Upper lobe of right lung (tissue), 1 donor: ENCODE measurements around the gene DTX2. TPM values are rescaled to one million over a fixed set of nuclear protein-coding genes. Genes with fewer than 3 reads are reported as not detected.
"Not testable (repeated sequence)": the region's sequence is repeated elsewhere in the genome, so short reads cannot be mapped to it uniquely, and the experiment has no call there.

Source experiments
- ATAC-seq: fragments of 200-7000 bp; cut with Tn5 transposase; one replicate; pipeline ENCODE4 v1.9.1; 2020; ENCODE audit warnings: mild to moderate bottlenecking, moderate library complexity
- DNase-seq: peaks from one replicate; pipeline ENCODE4 v3.0.0-alpha.2; 2020
- H3K27ac ChIP-seq: fragments of 200-600 bp; one replicate; pipeline ENCODE4 v1.8.0; 2022
- H3K27me3 ChIP-seq: fragments of 200-600 bp; one replicate; pipeline ENCODE4 v1.8.0; 2022; ENCODE audit warnings: mild to moderate bottlenecking
- H3K36me3 ChIP-seq: fragments of 200-600 bp; one replicate; pipeline ENCODE4 v1.8.0; 2022
- H3K4me1 ChIP-seq: fragments of 200-600 bp; one replicate; pipeline ENCODE4 v1.8.0; 2022
- H3K4me3 ChIP-seq: fragments of 200-600 bp; one replicate; pipeline ENCODE4 v1.8.0; 2022; ENCODE audit warnings: mild to moderate bottlenecking
- H3K9me3 ChIP-seq: fragments of 200-600 bp; one replicate; pipeline ENCODE4 v1.8.0; 2022
- intact Hi-C: fragments of 100-400 bp; cut with DNase I; formaldehyde crosslinking; loops from one replicate; pipeline ENCODE4 v1.11.0; 2022
- total RNA-seq: library from RNA; stranded (reverse); fragmentation: NEBNext Ultra II Directional; extraction: Animal tissue kit (Norgen Biotek cat#: 25700); gene quantifications from one replicate; pipeline ENCODE4 v1.2.1, GENCODE V29; 2021
- TF ChIP-seq, protein P1 (sequence below): fragments of 200-600 bp; IDR thresholded peaks from one replicate; pipeline ENCODE4 v1.8.0; 2022; ENCODE audit warnings: antibody characterized with exemption
- donor health status: DM: no; HTN: yes; CAD: no; lungs with severe emphysema.

The DTX2 gene
- total RNA-seq, 1 donor from 2014 or later = 25.6 TPM

GRCh38 chr7:76504351-76505167, 43.0 kb downstream of the DTX2 start:
- H3K36me3 ChIP-seq = peaks cover 14% of the 10 kb centered on the region

DNA sequence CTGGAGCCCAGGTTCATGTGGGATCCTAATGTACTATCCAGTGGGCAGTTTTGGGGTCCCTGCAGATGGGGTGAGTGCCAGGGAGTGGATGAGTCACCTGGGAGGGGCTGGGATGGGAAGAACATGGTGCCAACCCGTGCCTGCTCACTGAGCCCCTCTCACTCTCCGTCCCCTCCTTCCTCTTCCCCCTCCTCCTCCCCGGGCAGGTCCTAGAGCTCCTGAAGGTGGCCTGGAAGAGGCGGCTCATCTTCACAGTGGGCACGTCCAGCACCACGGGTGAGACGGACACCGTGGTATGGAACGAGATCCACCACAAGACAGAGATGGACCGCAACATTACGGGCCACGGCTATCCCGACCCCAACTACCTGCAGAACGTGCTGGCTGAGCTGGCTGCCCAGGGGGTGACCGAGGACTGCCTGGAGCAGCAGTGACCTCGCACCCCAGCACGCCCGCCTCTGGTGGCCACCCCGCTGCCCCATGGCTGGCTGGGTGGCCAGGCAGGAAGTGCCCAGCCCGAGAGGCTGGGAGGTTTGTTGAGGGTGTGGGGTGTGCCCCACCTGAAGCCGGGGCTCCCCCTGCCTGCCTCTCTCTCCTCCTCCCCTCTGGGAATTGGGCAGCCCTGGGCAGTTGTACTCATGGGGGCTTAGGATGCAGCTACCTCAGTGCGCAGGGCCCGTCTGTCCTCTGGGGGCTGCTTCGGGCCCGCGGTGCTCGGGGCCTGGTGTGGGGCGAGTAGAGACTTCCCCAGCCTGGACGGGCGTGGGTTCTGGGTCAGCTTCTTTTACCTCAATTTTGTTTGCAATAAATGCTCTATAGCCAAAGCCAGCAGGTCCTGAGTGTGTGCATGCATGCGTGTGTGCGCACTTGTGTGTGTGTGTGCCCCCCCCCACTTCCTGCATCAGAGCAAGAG, 43.9 kb downstream of the DTX2 start:
- no peak overlapping the region for H3K27ac ChIP-seq
- no peaks in the 10 kb centered on the region for H3K27me3 ChIP-seq
- DNase-seq = no peak
- TF ChIP-seq, protein P1, sequence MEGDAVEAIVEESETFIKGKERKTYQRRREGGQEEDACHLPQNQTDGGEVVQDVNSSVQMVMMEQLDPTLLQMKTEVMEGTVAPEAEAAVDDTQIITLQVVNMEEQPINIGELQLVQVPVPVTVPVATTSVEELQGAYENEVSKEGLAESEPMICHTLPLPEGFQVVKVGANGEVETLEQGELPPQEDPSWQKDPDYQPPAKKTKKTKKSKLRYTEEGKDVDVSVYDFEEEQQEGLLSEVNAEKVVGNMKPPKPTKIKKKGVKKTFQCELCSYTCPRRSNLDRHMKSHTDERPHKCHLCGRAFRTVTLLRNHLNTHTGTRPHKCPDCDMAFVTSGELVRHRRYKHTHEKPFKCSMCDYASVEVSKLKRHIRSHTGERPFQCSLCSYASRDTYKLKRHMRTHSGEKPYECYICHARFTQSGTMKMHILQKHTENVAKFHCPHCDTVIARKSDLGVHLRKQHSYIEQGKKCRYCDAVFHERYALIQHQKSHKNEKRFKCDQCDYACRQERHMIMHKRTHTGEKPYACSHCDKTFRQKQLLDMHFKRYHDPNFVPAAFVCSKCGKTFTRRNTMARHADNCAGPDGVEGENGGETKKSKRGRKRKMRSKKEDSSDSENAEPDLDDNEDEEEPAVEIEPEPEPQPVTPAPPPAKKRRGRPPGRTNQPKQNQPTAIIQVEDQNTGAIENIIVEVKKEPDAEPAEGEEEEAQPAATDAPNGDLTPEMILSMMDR = no peak
- no peak overlapping the region for H3K4me3 ChIP-seq
- no peaks in the 10 kb centered on the region for H3K4me1 ChIP-seq
- H3K36me3 ChIP-seq = peaks cover 14% of the 10 kb centered on the region
- ATAC-seq = no peak
- intact Hi-C loops = no loop called here
- H3K9me3 ChIP-seq = no peaks in the 10 kb centered on the region

More at GRCh38 chr7:76504351-76505167, 43.0 kb downstream of the DTX2 start:
- H3K27ac ChIP-seq, H3K4me1 ChIP-seq, DNase-seq, ATAC-seq, intact Hi-C loops, H3K27me3 ChIP-seq, H3K9me3 ChIP-seq, H3K4me3 ChIP-seq: not testable (repeated sequence)

- intact Hi-C loops = no loop called here
- H3K27ac ChIP-seq = no peak overlapping the region
- no peaks in the 10 kb centered on the region for H3K4me1 ChIP-seq
- no peaks in the 10 kb centered on the region for H3K9me3 ChIP-seq
- no peak for ATAC-seq
- H3K27me3 ChIP-seq = no peaks in the 10 kb centered on the region
- H3K36me3 ChIP-seq = peaks cover 14% of the 10 kb centered on the region
- TF ChIP-seq, protein P1 = no peak
- no peak overlapping the region for H3K4me3 ChIP-seq
- no peak for DNase-seq
Observed at GRCh38 chr7:76506081-76506440, 44.6 kb downstream of the DTX2 start.

GRCh38 chr7:76506643-76507042, 45.1 kb downstream of the DTX2 start:
- intact Hi-C loops, H3K4me3 ChIP-seq, H3K9me3 ChIP-seq, ATAC-seq, H3K27ac ChIP-seq, DNase-seq, H3K4me1 ChIP-seq, H3K27me3 ChIP-seq: not testable (repeated sequence)
- H3K36me3 ChIP-seq = peaks cover 14% of the 10 kb centered on the region

GRCh38 chr7:76507723-76508406, 46.4 kb downstream of the DTX2 start:
- H3K27ac ChIP-seq = no peak overlapping the region
- intact Hi-C loops = no loop called here
- peaks cover 14% of the 10 kb centered on the region for H3K36me3 ChIP-seq
- ATAC-seq = peak; percentile 57
- no peaks in the 10 kb centered on the region for H3K9me3 ChIP-seq
- TF ChIP-seq, protein P1 = no peak
- no peak overlapping the region for H3K4me3 ChIP-seq
- H3K27me3 ChIP-seq = no peaks in the 10 kb centered on the region
- H3K4me1 ChIP-seq = no peaks in the 10 kb centered on the region
- DNase-seq = no peak

DNA sequence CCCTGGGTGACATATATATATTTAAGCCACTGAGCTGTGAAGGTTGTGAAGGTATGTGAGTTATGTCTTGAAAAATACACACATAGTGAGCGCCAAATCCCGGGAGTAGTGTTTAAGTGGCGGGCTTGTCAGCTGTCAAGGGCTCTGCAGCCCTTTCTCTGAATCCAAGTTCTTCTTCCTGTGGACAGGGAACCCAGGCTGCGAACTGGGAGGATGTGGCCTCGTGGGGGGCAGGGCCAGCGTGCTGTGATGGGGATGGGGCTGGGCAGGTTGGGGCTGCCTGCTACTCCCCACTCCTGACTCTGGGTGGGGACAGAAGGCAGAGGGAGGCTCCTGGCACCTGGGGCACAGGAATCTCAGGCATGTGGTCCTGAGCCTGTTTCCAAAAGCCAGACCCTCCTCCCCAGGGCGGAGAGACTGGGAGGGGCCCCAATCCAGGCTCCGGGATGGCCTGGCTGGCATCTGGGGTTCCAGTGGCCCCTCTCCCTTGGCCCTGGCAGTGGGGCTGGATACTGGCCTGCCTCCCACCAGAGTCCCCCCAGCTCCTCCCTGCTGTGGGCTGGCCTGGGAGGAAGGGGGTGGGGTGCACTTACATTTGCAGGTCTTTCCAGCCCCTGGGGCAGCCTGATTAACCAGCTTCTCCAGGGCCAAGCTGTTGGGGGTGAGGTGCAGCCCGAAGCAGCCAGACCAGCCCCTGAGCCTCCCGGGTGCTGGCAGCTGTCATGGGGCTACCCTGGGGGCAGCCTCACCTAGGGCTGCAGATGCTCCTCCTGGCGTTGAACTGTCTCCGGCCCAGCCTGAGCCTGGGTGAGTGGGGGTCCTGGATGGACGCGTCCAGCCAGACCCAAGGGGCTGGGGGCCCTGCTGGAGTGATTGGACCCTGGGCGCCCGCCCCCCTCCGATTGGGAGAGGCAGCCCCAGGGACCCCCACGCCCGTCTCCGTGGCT, 48.7 kb downstream of the DTX2 start, which contains the start of gene UPK3B:
Gene UPK3B (plus strand): TSS at position 622 of the 947 bp plus-strand sequence. CDS start 101 bp downstream, at position 723.
- Histone ChIP-seq H3K4me3 (peak within 1 kb of the TSS; percentile 15), H3K4me1 (no peaks in the 10 kb centered on the region), H3K36me3 (peaks cover 9% of the 10 kb centered on the region), H3K27ac (no peak within 1 kb of the TSS), H3K9me3 (no peaks in the 10 kb centered on the region), H3K27me3 (no peaks in the 10 kb centered on the region)
- peak; percentile 71 for DNase-seq
- intact Hi-C loops = no loop called here
- peak; percentile 64 for ATAC-seq
- TF ChIP-seq, protein P1 = no peak

DNA sequence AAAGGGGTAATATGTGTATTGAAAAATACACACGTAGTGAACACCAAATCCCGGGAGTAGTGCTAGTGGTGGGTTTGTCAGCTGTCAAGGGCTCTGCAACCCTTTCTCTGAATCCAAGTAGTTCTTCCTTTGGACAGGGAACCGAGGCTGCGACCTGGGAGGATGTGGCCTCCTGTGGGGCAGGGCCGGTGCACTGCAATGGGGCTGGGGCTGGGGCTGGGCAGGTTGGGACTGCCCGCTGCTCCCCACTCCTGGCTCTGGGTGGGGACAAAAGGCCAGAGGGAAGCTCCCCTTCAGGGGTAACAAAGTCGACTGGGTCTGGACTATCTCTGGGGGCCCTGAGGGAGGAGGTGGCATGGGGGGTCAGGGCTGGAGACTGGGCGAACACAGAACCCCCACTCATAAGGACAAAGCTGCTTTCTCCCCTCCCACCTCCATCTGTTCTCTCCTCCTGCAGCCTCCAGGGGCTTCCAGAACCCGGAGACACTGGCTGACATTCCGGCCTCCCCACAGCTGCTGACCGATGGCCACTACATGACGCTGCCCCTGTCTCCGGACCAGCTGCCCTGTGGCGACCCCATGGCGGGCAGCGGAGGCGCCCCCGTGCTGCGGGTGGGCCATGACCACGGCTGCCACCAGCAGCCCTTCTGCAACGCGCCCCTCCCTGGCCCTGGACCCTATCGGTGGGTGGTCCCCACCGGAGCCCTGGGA, 49.8 kb downstream of the DTX2 start:
- H3K27ac ChIP-seq, DNase-seq, ATAC-seq, intact Hi-C loops, H3K9me3 ChIP-seq, H3K36me3 ChIP-seq, H3K4me1 ChIP-seq, H3K4me3 ChIP-seq, H3K27me3 ChIP-seq: not testable (repeated sequence)
